SK-N-SH treated with all-trans-retinoic acid at 6 μM for 48 hours (cell line): ENCODE measurements around the gene TNFRSF1B.

Experiments
- ARNTL ChIP-seq: fragments of 450-650 bp; formaldehyde crosslinking; IDR thresholded peaks from 2 replicates; pipeline ENCODE4 v1.5.0; 2020; ENCODE audit warnings: low read depth, mild to moderate bottlenecking, moderate library complexity, borderline replicate concordance
- CSDC2 ChIP-seq: fragments of 250-450 bp; sonication (Bioruptor Pico); IDR thresholded peaks from 2 replicates; pipeline ENCODE4 v1.5.0; 2020; ENCODE audit warnings: mild to moderate bottlenecking, moderate library complexity
- GLIS3 ChIP-seq: fragments of 250-450 bp; sonication (Bioruptor Pico); IDR thresholded peaks from 2 replicates; pipeline ENCODE4 v1.5.0; 2020; ENCODE audit warnings: mild to moderate bottlenecking, moderate library complexity
- ISL1 ChIP-seq: fragments of 250-450 bp; sonication (Bioruptor Pico); IDR thresholded peaks from 2 replicates; pipeline ENCODE4 v2.1.2; 2022; ENCODE audit warnings: mild to moderate bottlenecking, moderate library complexity
- RARB ChIP-seq: fragments of 250-450 bp; sonication (Bioruptor Pico); IDR thresholded peaks from 2 replicates; pipeline ENCODE4 v1.8.0; 2021; ENCODE audit warnings: mild to moderate bottlenecking, moderate library complexity
- TOX ChIP-seq: fragments of 250-450 bp; sonication (Bioruptor Pico); IDR thresholded peaks from 2 replicates; pipeline ENCODE4 v1.8.0; 2021; ENCODE audit warnings: mild to moderate bottlenecking, moderate library complexity, borderline replicate concordance
- ZC3H10 ChIP-seq: fragments of 250-450 bp; sonication (Bioruptor Pico); IDR thresholded peaks from 2 replicates; pipeline ENCODE4 v1.5.1; 2021; ENCODE audit warnings: mild to moderate bottlenecking, moderate library complexity
- ZFP3 ChIP-seq: fragments of 250-450 bp; sonication (Bioruptor Pico); IDR thresholded peaks from 2 replicates; pipeline ENCODE4 v1.5.0; 2020; ENCODE audit warnings: mild to moderate bottlenecking, moderate library complexity
- ZNF565 ChIP-seq: fragments of 450-650 bp; formaldehyde crosslinking; conservative IDR thresholded peaks from 2 replicates; pipeline ENCODE4 v1.5.0; 2020; ENCODE audit warnings: low read depth, mild to moderate bottlenecking, moderate library complexity
- TF ChIP-seq, protein P1 (sequence below): fragments of 250-450 bp; sonication (Bioruptor Pico); IDR thresholded peaks from 2 replicates; pipeline ENCODE4 v1.8.0; 2020; ENCODE audit warnings: mild to moderate bottlenecking, moderate library complexity, borderline replicate concordance
- TF ChIP-seq, protein P2 (sequence below): fragments of 250-450 bp; sonication (Bioruptor Pico); IDR thresholded peaks from 2 replicates; pipeline ENCODE4 v1.5.1; 2021; ENCODE audit warnings: mild to moderate bottlenecking, moderate library complexity
- TF ChIP-seq, protein P3 (sequence below): fragments of 250-450 bp; sonication (Bioruptor Pico); IDR thresholded peaks from 2 replicates; pipeline ENCODE4 v1.5.1; 2020; ENCODE audit warnings: low read depth, mild to moderate bottlenecking, moderate library complexity
- TF ChIP-seq, protein P4 (sequence below): fragments of 250-450 bp; sonication (Bioruptor Pico); IDR thresholded peaks from 2 replicates; pipeline ENCODE4 v1.8.0; 2021; ENCODE audit warnings: low read depth, mild to moderate bottlenecking, moderate library complexity, borderline replicate concordance
- TF ChIP-seq, protein P5 (sequence below): fragments of 250-450 bp; sonication (Bioruptor Pico); IDR thresholded peaks from 2 replicates; pipeline ENCODE4 v1.5.0; 2020; ENCODE audit warnings: mild to moderate bottlenecking, moderate library complexity

DNA sequence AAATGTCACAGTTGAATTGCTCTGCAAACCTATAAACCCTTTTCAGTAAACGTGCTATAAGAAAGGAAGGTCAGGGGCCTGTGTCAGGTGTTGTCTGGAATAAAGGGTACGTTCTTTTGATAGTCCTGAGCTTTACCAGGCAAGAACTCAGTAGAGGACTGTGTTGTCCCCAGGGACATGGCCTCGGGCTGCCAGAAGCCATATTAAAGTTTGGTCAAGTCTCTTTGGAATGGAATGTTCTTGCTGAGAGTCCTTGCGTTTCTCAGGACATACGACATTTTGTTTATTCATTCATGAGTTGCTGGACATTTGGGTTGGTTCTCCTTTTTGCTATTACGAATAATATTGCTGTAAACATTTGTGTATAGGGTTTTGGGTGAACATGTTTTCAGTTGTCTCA lies 79.8 kb downstream of the TNFRSF1B start:
- TF ChIP-seq, protein P1, sequence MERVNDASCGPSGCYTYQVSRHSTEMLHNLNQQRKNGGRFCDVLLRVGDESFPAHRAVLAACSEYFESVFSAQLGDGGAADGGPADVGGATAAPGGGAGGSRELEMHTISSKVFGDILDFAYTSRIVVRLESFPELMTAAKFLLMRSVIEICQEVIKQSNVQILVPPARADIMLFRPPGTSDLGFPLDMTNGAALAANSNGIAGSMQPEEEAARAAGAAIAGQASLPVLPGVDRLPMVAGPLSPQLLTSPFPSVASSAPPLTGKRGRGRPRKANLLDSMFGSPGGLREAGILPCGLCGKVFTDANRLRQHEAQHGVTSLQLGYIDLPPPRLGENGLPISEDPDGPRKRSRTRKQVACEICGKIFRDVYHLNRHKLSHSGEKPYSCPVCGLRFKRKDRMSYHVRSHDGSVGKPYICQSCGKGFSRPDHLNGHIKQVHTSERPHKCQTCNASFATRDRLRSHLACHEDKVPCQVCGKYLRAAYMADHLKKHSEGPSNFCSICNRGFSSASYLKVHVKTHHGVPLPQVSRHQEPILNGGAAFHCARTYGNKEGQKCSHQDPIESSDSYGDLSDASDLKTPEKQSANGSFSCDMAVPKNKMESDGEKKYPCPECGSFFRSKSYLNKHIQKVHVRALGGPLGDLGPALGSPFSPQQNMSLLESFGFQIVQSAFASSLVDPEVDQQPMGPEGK (CRISPR knock-in tag), result no peak
- no peak for TF ChIP-seq ZNF565 (CRISPR knock-in tag)
- TF ChIP-seq ZFP3 (CRISPR knock-in tag), result no peak
- TF ChIP-seq, protein P2, sequence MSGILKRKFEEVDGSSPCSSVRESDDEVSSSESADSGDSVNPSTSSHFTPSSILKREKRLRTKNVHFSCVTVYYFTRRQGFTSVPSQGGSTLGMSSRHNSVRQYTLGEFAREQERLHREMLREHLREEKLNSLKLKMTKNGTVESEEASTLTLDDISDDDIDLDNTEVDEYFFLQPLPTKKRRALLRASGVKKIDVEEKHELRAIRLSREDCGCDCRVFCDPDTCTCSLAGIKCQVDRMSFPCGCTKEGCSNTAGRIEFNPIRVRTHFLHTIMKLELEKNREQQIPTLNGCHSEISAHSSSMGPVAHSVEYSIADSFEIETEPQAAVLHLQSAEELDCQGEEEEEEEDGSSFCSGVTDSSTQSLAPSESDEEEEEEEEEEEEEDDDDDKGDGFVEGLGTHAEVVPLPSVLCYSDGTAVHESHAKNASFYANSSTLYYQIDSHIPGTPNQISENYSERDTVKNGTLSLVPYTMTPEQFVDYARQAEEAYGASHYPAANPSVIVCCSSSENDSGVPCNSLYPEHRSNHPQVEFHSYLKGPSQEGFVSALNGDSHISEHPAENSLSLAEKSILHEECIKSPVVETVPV, result no peak
- TF ChIP-seq, protein P3, sequence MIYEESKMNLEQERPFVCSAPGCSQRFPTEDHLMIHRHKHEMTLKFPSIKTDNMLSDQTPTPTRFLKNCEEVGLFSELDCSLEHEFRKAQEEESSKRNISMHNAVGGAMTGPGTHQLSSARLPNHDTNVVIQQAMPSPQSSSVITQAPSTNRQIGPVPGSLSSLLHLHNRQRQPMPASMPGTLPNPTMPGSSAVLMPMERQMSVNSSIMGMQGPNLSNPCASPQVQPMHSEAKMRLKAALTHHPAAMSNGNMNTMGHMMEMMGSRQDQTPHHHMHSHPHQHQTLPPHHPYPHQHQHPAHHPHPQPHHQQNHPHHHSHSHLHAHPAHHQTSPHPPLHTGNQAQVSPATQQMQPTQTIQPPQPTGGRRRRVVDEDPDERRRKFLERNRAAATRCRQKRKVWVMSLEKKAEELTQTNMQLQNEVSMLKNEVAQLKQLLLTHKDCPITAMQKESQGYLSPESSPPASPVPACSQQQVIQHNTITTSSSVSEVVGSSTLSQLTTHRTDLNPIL (CRISPR knock-in tag), result no peak
- no peak for TF ChIP-seq ARNTL (CRISPR knock-in tag)
- TF ChIP-seq, protein P4, sequence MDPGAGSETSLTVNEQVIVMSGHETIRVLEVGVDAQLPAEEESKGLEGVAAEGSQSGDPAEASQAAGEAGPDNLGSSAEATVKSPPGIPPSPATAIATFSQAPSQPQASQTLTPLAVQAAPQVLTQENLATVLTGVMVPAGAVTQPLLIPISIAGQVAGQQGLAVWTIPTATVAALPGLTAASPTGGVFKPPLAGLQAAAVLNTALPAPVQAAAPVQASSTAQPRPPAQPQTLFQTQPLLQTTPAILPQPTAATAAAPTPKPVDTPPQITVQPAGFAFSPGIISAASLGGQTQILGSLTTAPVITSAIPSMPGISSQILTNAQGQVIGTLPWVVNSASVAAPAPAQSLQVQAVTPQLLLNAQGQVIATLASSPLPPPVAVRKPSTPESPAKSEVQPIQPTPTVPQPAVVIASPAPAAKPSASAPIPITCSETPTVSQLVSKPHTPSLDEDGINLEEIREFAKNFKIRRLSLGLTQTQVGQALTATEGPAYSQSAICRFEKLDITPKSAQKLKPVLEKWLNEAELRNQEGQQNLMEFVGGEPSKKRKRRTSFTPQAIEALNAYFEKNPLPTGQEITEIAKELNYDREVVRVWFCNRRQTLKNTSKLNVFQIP, result no peak
- TF ChIP-seq GLIS3, result no peak
- no peak for TF ChIP-seq ISL1 (CRISPR knock-in tag)
- TF ChIP-seq, protein P5, sequence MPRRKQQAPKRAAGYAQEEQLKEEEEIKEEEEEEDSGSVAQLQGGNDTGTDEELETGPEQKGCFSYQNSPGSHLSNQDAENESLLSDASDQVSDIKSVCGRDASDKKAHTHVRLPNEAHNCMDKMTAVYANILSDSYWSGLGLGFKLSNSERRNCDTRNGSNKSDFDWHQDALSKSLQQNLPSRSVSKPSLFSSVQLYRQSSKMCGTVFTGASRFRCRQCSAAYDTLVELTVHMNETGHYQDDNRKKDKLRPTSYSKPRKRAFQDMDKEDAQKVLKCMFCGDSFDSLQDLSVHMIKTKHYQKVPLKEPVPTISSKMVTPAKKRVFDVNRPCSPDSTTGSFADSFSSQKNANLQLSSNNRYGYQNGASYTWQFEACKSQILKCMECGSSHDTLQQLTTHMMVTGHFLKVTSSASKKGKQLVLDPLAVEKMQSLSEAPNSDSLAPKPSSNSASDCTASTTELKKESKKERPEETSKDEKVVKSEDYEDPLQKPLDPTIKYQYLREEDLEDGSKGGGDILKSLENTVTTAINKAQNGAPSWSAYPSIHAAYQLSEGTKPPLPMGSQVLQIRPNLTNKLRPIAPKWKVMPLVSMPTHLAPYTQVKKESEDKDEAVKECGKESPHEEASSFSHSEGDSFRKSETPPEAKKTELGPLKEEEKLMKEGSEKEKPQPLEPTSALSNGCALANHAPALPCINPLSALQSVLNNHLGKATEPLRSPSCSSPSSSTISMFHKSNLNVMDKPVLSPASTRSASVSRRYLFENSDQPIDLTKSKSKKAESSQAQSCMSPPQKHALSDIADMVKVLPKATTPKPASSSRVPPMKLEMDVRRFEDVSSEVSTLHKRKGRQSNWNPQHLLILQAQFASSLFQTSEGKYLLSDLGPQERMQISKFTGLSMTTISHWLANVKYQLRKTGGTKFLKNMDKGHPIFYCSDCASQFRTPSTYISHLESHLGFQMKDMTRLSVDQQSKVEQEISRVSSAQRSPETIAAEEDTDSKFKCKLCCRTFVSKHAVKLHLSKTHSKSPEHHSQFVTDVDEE (CRISPR knock-in tag), result no peak
- TF ChIP-seq TOX (CRISPR knock-in tag), result no peak
- TF ChIP-seq RARB, result no peak
- TF ChIP-seq ZC3H10 (CRISPR knock-in tag), result no peak
- TF ChIP-seq CSDC2 (CRISPR knock-in tag), result no peak
